SU-DHL-6 (cell line): Measurements from ENCODE around the gene KRTAP5-6.

Source experiments
- EZH2phosphoT487 ChIP-seq: fragments of 200-600 bp; sonication (generic), shearing (Covaris generic); conservative IDR thresholded peaks from 2 replicates; pipeline ENCODE4 v1.6.1; 2018; ENCODE audit warnings: mild to moderate bottlenecking, antibody characterized with exemption, low read length, moderate library complexity, mixed read lengths
- TF ChIP-seq, protein P1 (sequence below): fragments of 200-600 bp; sonication (generic); IDR thresholded peaks from one replicate; pipeline ENCODE4 v1.5.1; 2017; ENCODE audit warnings: antibody characterized with exemption, mild to moderate bottlenecking, low read length, moderate library complexity; ENCODE audit not compliant: insufficient read depth, poor library complexity, severe bottlenecking

GRCh38 chr11:1708716-1709115 is 11.7 kb downstream of the KRTAP5-6 start:
- TF ChIP-seq, protein P1, sequence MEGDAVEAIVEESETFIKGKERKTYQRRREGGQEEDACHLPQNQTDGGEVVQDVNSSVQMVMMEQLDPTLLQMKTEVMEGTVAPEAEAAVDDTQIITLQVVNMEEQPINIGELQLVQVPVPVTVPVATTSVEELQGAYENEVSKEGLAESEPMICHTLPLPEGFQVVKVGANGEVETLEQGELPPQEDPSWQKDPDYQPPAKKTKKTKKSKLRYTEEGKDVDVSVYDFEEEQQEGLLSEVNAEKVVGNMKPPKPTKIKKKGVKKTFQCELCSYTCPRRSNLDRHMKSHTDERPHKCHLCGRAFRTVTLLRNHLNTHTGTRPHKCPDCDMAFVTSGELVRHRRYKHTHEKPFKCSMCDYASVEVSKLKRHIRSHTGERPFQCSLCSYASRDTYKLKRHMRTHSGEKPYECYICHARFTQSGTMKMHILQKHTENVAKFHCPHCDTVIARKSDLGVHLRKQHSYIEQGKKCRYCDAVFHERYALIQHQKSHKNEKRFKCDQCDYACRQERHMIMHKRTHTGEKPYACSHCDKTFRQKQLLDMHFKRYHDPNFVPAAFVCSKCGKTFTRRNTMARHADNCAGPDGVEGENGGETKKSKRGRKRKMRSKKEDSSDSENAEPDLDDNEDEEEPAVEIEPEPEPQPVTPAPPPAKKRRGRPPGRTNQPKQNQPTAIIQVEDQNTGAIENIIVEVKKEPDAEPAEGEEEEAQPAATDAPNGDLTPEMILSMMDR = no peak
- TF ChIP-seq EZH2phosphoT487 = no peak
